WI38 (cell line): Measurements from ENCODE around the gene STMND1.

Source experiments
- H3K4me3 ChIP-seq: 2 replicates; pipeline ENCODE4 v1.5.1; 2011; ENCODE audit warnings: low read depth, mild to moderate bottlenecking, control low read depth, low read length
- TF ChIP-seq, protein P1 (sequence below): IDR thresholded peaks from 2 replicates; pipeline ENCODE4 v1.5.1; 2012; ENCODE audit warnings: low read depth, mild to moderate bottlenecking, control low read depth, low read length

The STMND1 gene

DNA sequence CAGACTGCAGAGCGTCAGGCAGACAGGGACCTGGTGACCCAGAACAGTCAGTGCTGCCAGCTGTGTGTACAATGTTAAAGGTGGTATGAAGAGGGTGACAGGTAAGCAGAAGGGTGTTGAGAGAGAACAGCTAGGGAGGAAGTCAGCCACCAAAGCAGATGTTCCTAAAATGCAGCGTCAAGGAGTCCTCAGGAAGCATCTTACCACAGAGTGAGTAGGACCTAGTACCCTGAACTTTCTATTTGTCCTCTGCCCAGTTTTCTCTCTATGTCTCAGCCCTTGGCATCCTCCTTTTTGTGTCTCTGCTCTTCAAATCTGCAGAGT is 14.2 kb downstream of the STMND1 start:
- no peak overlapping the region for H3K4me3 ChIP-seq
- TF ChIP-seq, protein P1, sequence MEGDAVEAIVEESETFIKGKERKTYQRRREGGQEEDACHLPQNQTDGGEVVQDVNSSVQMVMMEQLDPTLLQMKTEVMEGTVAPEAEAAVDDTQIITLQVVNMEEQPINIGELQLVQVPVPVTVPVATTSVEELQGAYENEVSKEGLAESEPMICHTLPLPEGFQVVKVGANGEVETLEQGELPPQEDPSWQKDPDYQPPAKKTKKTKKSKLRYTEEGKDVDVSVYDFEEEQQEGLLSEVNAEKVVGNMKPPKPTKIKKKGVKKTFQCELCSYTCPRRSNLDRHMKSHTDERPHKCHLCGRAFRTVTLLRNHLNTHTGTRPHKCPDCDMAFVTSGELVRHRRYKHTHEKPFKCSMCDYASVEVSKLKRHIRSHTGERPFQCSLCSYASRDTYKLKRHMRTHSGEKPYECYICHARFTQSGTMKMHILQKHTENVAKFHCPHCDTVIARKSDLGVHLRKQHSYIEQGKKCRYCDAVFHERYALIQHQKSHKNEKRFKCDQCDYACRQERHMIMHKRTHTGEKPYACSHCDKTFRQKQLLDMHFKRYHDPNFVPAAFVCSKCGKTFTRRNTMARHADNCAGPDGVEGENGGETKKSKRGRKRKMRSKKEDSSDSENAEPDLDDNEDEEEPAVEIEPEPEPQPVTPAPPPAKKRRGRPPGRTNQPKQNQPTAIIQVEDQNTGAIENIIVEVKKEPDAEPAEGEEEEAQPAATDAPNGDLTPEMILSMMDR, result no peak

DNA sequence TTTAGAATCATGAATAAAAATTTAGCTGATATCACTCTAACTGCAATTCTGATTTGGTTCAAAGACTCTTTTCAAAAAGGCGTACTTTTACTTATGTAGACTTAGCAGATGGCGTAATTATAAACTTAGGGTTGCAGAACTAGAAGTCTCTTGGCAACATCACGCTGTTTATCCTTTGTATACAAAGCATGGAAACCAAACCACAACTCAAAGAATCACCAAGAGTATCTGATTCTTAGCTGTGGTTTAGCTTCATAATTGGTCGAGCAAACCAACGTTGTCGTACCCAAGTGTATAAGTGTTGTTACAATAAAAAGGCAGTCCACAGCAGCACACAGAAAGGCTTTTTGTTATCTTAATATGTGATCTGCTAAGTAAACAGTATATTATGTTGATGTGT is 18.2 kb downstream of the STMND1 start:
- H3K4me3 ChIP-seq, result peak overlapping the region; percentile 21; the same call in 1 of the 2 replicates
- TF ChIP-seq, protein P1, result no peak

DNA sequence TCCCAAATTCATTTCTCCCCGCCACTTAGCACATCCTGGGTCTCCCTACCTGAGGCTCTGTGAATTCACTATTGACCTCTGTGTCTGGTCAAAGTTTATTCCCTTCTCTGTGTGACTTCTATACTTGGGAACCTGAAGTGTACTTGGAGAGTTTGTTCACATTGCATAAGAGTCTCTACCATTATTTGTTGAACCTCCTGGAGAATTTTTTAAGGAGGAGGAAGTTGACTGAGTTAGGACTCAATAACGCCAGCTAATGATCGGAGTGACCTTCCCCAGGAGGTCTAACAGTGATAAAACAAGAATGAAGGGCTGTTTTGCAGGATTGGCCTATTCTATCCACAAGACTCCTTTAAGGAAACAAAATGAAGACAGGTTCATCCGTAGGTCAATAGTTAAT is 23.6 kb downstream of the STMND1 start:
- TF ChIP-seq, protein P1, result no peak
- H3K4me3 ChIP-seq, result no peak overlapping the region

DNA sequence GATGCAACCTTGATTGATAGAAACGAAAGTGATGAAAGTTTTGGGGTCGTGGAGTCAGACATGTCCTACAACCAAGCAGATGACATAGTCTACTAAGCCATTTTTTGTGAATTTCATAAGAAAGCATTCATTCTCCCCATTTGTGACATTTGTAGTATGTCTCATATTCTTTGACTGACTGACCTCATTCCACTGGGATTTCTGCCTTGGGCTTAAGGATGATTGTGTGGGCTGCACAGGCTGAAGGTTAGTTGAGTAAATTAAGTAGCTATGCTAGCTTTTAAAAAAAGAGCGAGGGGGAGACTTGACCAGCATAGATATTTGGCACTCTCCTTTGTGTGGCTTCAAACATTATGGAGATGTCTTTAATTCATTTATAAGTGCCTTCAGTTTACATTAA is 28.9 kb downstream of the STMND1 start:
- no peak overlapping the region for H3K4me3 ChIP-seq
- TF ChIP-seq, protein P1, result no peak

DNA sequence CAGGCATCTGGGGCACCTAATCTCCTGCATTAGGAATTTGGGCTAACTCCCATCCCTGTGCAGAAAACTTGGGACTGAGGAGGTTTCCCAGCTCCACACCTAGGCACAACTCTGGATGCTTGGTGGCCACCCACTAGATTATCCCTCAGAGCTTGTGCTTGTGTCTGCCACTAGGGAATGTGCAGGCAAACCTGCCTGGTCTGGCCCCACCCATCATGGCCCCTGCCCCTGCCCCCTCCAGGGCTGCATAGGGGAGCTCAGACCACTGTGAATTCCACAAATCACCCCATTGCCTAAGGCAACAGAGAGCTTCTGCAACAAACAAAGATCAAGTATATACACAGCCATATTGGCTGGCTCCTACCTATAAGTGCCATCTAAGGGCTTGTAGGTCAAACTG is 31.1 kb downstream of the STMND1 start:
- TF ChIP-seq, protein P1, result no peak
- no peak overlapping the region for H3K4me3 ChIP-seq

DNA sequence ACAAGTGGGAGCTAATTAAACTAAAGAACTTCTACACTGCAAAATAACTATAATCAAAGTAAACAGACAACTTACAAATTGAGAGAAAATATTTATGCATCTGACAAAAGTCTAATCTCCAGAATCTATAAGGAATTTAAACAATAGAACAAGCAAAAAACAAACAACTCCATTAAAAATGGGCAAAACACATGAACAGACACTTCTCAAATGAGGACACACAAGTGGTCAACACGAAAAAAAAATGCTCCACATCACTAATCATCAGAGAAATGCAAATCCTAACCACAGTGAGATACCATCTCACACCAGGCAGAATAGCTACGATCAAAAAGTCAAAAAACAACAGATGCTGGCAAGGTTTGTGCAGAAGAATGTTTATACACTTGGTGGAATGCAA is 36.2 kb downstream of the STMND1 start:
- TF ChIP-seq, protein P1, result no peak
- no peak overlapping the region for H3K4me3 ChIP-seq

DNA sequence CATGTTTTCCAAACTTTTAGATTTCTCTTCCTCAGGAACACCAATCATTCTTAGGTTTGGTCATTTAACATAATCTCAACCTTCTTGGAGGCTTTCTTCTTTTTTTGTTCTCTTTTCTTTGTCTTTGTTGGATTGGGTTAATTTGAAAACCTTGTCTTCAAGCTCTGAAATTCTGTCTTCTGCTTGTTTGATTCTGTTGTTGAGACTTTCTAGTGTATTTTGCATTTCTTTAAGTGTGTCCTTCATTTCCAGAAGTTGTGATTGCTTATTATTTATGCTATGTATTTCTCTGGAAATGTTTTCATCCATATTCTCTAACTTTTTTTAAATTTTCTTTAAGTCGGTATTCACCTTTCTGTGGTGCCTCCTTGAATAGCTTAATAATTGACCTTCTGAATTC is 42.2 kb downstream of the STMND1 start:
- no peak overlapping the region for H3K4me3 ChIP-seq
- TF ChIP-seq, protein P1, result no peak
